ENCODE data around the gene NDUFV1. TPM values are rescaled to one million over a fixed set of nuclear protein-coding genes. Genes with fewer than 3 reads are reported as not detected.
"Not testable (repeated sequence)": the region's sequence is repeated elsewhere in the genome, so short reads cannot be mapped to it uniquely, and the experiment has no call there.

The NDUFV1 gene
- total RNA-seq, 2 donors from 2014 or later = 246 to 381 TPM

DNA sequence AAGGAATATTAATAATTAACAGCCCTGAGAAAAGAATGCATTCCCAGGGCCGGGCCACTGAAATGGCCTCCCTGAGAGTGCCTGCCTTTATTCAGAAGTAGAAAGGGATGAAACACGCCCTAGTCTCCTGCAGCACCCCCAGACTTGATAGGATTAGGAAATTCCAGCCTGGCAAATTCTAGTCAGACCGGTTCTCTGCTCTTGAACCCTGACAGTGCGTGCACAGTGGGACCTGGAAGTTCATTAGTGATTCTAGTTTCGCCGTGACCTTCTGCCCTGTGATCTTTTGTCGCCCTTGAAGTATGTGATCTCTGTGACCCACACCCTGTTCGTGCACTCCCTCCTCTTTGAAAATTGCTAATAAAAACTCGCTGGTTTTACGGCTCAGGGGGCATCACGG is 25.3 kb upstream of the NDUFV1 start:
- no peaks in the 10 kb centered on the region for H3K27me3 Mint-ChIP-seq
- peaks cover 49 to 51% of the 10 kb centered on the region in 2 donors for H3K4me1 Mint-ChIP-seq (ENCODE audit: low read depth in 2 of 2)
- ATAC-seq (no peak), DNase-seq (ENCODE audit: low spot score) (no peak)
- no peaks in the 10 kb centered on the region for H3K9me3 Mint-ChIP-seq
- H3K36me3 Mint-ChIP-seq = peaks cover 8% of the 10 kb centered on the region
- no peak overlapping the region for H3K4me3 Mint-ChIP-seq
- H3K27ac Mint-ChIP-seq = peak overlapping the region in 1 of 2 donors; percentile 78

DNA sequence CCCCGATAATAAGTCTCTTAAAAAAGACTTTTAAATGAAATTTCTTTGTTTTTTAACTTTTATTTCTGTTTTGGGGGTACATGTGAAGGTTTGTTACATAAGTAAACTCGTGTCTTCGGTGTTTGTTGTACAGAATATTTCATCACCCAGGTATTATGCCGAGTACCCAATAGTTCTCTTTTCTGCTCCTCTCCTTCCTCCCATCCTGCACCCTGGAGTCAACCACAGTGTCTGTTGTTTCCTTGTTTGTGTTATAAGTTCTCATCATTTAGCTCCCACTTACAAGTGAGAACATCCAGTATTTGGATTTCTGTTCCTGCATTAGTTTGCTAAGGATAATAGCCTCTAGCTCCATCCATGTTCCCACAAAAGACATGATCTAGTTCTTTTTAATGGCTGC is 24.7 kb upstream of the NDUFV1 start:
- peaks cover 55 to 56% of the 10 kb centered on the region in 2 donors for H3K4me1 Mint-ChIP-seq (ENCODE audit: low read depth in 2 of 2)
- H3K4me3 Mint-ChIP-seq = peak overlapping the region; percentile 92
- no peaks in the 10 kb centered on the region for H3K9me3 Mint-ChIP-seq
- DNase-seq (ENCODE audit: low spot score) (no peak), ATAC-seq (no peak)
- H3K27me3 Mint-ChIP-seq = no peaks in the 10 kb centered on the region
- H3K27ac Mint-ChIP-seq = peak overlapping the region; percentile 58 to 78
- H3K36me3 Mint-ChIP-seq = peaks cover 13% of the 10 kb centered on the region

DNA sequence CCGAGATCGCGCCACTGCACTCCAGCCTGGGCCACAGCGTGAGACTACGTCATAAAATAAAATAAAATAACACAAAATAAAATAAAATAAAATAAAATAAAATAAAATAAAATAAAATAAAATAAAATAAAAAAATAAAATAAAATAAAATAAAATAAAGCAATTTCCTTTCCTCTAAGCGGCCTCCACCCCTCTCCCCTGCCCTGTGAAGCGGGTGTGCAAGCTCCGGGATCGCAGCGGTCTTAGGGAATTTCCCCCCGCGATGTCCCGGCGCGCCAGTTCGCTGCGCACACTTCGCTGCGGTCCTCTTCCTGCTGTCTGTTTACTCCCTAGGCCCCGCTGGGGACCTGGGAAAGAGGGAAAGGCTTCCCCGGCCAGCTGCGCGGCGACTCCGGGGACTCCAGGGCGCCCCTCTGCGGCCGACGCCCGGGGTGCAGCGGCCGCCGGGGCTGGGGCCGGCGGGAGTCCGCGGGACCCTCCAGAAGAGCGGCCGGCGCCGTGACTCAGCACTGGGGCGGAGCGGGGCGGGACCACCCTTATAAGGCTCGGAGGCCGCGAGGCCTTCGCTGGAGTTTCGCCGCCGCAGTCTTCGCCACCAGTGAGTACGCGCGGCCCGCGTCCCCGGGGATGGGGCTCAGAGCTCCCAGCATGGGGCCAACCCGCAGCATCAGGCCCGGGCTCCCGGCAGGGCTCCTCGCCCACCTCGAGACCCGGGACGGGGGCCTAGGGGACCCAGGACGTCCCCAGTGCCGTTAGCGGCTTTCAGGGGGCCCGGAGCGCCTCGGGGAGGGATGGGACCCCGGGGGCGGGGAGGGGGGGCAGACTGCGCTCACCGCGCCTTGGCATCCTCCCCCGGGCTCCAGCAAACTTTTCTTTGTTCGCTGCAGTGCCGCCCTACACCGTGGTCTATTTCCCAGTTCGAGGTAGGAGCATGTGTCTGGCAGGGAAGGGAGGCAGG is 23.2 kb upstream of the NDUFV1 start, which contains the start of gene GSTP1:
TSS of gene GSTP1 (plus strand) at position 566 of the 958 bp plus-strand sequence. CDS start at position 598, 32 bp downstream.
- Mint-ChIP-seq H3K9me3 (no peaks in the 10 kb centered on the region), H3K4me1 (ENCODE audit: low read depth in 2 of 2) (peaks cover 62 to 68% of the 10 kb centered on the region in 2 donors), H3K27ac (peak within 1 kb of the TSS; percentile 58 to 78), H3K27me3 (no peaks in the 10 kb centered on the region), H3K4me3 (peak within 1 kb of the TSS; percentile 92), H3K36me3 (peaks cover 20% of the 10 kb centered on the region)
- ATAC-seq = peak; percentile 96 to 97
- DNase-seq (ENCODE audit: low spot score) = peak; percentile 91

DNA sequence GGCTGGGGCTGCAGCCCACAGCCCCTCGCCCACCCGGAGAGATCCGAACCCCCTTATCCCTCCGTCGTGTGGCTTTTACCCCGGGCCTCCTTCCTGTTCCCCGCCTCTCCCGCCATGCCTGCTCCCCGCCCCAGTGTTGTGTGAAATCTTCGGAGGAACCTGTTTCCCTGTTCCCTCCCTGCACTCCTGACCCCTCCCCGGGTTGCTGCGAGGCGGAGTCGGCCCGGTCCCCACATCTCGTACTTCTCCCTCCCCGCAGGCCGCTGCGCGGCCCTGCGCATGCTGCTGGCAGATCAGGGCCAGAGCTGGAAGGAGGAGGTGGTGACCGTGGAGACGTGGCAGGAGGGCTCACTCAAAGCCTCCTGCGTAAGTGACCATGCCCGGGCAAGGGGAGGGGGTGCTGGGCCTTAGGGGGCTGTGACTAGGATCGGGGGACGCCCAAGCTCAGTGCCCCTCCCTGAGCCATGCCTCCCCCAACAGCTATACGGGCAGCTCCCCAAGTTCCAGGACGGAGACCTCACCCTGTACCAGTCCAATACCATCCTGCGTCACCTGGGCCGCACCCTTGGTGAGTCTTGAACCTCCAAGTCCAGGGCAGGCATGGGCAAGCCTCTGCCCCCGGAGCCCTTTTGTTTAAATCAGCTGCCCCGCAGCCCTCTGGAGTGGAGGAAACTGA is 22.4 kb upstream of the NDUFV1 start:
- no peak for DNase-seq (ENCODE audit: low spot score)
- no peaks in the 10 kb centered on the region for H3K27me3 Mint-ChIP-seq

DNA sequence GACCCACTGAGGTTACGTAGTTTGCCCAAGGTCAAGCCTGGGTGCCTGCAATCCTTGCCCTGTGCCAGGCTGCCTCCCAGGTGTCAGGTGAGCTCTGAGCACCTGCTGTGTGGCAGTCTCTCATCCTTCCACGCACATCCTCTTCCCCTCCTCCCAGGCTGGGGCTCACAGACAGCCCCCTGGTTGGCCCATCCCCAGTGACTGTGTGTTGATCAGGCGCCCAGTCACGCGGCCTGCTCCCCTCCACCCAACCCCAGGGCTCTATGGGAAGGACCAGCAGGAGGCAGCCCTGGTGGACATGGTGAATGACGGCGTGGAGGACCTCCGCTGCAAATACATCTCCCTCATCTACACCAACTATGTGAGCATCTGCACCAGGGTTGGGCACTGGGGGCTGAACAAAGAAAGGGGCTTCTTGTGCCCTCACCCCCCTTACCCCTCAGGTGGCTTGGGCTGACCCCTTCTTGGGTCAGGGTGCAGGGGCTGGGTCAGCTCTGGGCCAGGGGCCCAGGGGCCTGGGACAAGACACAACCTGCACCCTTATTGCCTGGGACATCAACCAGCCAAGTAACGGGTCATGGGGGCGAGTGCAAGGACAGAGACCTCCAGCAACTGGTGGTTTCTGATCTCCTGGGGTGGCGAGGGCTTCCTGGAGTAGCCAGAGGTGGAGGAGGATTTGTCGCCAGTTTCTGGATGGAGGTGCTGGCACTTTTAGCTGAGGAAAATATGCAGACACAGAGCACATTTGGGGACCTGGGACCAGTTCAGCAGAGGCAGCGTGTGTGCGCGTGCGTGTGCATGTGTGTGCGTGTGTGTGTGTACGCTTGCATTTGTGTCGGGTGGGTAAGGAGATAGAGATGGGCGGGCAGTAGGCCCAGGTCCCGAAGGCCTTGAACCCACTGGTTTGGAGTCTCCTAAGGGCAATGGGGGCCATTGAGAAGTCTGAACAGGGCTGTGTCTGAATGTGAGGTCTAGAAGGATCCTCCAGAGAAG is 21.6 kb upstream of the NDUFV1 start:
- Mint-ChIP-seq H3K4me3 (peak overlapping the region; percentile 73), H3K27ac (peak overlapping the region; percentile 52 to 58), H3K9me3 (no peaks in the 10 kb centered on the region), H3K36me3 (peaks cover 20% of the 10 kb centered on the region), H3K27me3 (no peaks in the 10 kb centered on the region), H3K4me1 (ENCODE audit: low read depth in 2 of 2) (peaks cover 51 to 55% of the 10 kb centered on the region in 2 donors)
- DNase-seq (ENCODE audit: low spot score) (no peak), ATAC-seq (no peak)

More for the DNA sequence above, 22.4 kb upstream of the NDUFV1 start:
- Mint-ChIP-seq H3K9me3 (no peaks in the 10 kb centered on the region), H3K27ac (peak overlapping the region; percentile 52 to 58), H3K36me3 (peaks cover 20% of the 10 kb centered on the region), H3K4me3 (peak overlapping the region; percentile 73), H3K4me1 (ENCODE audit: low read depth in 2 of 2) (peaks cover 58 to 63% of the 10 kb centered on the region in 2 donors)
- peak; percentile 2 to 34 for ATAC-seq

DNA sequence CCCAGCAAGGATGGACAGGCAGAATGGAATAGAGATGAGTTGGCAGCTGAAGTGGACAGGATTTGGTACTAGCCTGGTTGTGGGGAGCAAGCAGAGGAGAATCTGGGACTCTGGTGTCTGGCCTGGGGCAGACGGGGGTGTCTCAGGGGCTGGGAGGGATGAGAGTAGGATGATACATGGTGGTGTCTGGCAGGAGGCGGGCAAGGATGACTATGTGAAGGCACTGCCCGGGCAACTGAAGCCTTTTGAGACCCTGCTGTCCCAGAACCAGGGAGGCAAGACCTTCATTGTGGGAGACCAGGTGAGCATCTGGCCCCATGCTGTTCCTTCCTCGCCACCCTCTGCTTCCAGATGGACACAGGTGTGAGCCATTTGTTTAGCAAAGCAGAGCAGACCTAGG is 20.8 kb upstream of the NDUFV1 start:
- Mint-ChIP-seq H3K27ac (peak overlapping the region; percentile 52 to 58), H3K4me1 (ENCODE audit: low read depth in 2 of 2) (peaks cover 46 to 50% of the 10 kb centered on the region in 2 donors), H3K36me3 (peaks cover 20% of the 10 kb centered on the region), H3K9me3 (no peaks in the 10 kb centered on the region), H3K4me3 (peak overlapping the region; percentile 73), H3K27me3 (no peaks in the 10 kb centered on the region)
- DNase-seq (ENCODE audit: low spot score) = no peak
- ATAC-seq = no peak

DNA sequence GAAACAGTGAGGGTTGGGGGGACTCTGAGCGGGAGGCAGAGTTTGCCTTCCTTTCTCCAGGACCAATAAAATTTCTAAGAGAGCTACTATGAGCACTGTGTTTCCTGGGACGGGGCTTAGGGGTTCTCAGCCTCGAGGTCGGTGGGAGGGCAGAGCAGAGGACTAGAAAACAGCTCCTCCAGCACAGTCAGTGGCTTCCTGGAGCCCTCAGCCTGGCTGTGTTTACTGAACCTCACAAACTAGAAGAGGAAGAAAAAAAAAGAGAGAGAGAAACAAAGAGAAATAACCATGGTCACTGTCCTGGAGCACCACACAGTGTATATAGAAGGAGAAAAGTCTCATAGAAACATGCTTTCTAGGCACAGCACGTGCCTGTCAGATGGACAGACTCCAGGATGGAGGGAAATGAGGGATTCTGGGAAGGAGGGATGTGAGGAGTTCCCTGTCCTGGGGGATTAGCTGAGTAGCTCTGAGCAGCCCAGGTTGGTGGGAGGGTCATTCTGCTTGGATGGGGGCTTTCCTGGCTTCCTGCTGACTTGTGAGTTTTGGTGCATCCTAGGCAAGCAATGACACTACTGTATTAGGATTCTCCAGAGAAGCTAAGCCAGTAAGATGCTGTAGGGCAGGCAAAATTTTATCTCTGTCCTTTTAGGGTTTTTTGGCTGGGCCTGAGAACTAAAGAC is 20.0 kb upstream of the NDUFV1 start:
- H3K4me1 Mint-ChIP-seq (ENCODE audit: low read depth in 2 of 2) = peaks cover 46 to 50% of the 10 kb centered on the region in 2 donors
- peaks cover 20% of the 10 kb centered on the region for H3K36me3 Mint-ChIP-seq
- ATAC-seq (no peak), DNase-seq (ENCODE audit: low spot score) (no peak)
- H3K27ac Mint-ChIP-seq = peak overlapping the region; percentile 52 to 58
- no peaks in the 10 kb centered on the region for H3K27me3 Mint-ChIP-seq
- no peak overlapping the region for H3K4me3 Mint-ChIP-seq
- no peaks in the 10 kb centered on the region for H3K9me3 Mint-ChIP-seq

DNA sequence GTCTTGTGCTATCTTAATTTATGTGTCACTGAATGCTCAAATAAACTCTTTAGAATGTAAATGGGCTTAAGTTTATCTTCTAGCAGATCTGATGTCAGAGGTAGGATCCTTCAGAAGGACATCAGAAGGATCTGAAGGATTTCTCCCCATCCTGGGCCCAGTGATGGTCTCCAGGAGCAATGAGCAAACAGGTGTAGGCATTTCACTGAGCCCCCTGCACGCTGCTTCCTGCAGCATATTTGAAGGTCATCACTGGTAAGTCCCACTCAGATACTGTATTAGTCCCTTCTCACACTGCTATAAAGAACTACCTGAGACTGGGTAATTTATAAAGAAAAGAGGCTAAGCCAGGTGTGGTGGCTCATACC is 18.6 kb upstream of the NDUFV1 start:
- Mint-ChIP-seq H3K4me1 (ENCODE audit: low read depth in 2 of 2) (peaks cover 36 to 37% of the 10 kb centered on the region in 2 donors), H3K9me3 (no peaks in the 10 kb centered on the region), H3K27ac (no peak overlapping the region), H3K4me3 (no peak overlapping the region), H3K36me3 (peaks cover 20% of the 10 kb centered on the region), H3K27me3 (no peaks in the 10 kb centered on the region)
- no peak for ATAC-seq
- no peak for DNase-seq (ENCODE audit: low spot score)

DNA sequence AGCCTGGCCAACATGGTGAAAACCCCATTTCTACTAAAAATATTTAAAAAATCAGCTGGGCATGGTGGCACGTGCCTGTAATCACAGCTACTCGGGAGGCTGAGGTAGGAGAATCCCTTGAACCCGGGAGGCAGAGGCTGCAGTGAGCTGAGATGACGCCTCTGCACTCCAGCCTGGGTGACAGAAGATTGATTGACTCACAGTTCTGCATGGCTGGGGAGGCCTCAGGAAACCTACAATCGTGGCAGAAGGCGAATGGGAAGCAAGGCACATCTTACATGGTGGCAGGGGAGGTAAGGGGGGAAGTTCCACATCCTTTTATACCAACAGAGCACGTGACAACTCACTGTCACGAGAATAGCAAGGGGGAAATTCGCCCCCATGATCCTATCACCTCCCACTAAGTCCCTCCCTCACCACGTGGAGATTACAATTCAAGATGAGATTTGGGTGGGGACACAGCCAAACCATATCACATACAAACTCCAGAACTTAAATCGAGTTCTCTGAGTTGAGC is 17.8 kb upstream of the NDUFV1 start:
- H3K4me3 Mint-ChIP-seq; H3K9me3 Mint-ChIP-seq; DNase-seq (ENCODE audit: low spot score); ATAC-seq; H3K27me3 Mint-ChIP-seq; H3K27ac Mint-ChIP-seq: not testable (repeated sequence)
- Mint-ChIP-seq H3K36me3 (peaks cover 20% of the 10 kb centered on the region), H3K4me1 (ENCODE audit: low read depth in 2 of 2) (peaks cover 32 to 33% of the 10 kb centered on the region in 2 donors)

DNA sequence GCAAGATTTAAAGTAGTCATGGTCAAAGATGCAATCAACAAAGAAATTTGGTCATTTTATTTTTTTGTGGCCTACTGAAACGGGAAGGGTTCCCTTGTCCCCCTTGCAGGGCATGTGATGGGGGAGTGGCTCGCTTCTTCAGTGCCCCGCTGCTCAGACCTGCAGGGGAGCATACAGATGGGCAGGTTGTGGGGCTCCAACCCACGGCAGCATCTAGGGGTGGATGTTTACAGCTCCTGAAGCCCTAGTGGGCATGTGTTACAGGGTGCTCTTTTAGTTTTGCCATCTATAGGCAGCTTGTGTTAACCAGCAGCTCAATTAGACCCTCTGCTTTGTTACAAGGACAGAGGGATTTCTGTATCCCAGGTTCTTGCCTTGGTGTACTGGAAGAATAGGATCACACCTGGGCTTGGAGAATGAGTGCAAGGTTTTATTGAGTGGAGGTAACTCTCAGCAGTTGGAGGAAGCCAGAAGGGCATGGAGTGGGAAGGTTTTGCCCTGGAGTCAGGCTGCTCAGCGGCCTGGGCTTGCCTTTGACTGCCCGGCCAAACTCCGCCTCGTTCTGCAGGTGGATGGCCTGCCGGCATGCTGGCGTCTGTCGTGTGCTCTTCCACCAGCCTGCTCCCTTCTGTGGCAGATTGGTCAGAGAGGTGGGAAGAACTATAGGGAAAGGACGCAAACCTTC is 13.7 kb upstream of the NDUFV1 start:
- no peaks in the 10 kb centered on the region for H3K36me3 Mint-ChIP-seq
- H3K27me3 Mint-ChIP-seq = no peaks in the 10 kb centered on the region
- H3K9me3 Mint-ChIP-seq = no peaks in the 10 kb centered on the region
- ATAC-seq = no peak
- H3K27ac Mint-ChIP-seq = no peak overlapping the region
- no peak for DNase-seq (ENCODE audit: low spot score)
- H3K4me3 Mint-ChIP-seq = no peak overlapping the region
- peaks cover 1 to 5% of the 10 kb centered on the region in 2 donors for H3K4me1 Mint-ChIP-seq (ENCODE audit: low read depth in 2 of 2)

DNA sequence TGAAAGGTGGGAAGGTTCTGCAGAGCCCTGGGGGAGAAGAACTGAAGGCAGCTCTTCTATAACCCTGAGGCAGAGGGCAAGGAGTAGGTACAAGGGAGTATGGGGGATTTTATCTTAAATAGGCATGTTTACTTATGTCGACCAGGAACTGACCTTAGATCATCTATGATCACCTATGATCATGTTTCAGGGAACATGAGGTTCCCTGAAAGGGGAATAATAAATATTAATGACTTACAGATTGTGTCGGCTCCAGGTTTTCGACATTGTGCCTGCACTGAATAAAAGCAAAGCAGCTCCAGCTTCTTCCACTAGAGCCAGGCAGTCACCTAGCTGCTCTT is 13.2 kb upstream of the NDUFV1 start:
- Mint-ChIP-seq H3K27ac (no peak overlapping the region), H3K36me3 (no peaks in the 10 kb centered on the region), H3K4me3 (no peak overlapping the region), H3K4me1 (ENCODE audit: low read depth in 2 of 2) (peaks cover 0 to 4% of the 10 kb centered on the region in 2 donors), H3K9me3 (no peaks in the 10 kb centered on the region), H3K27me3 (no peaks in the 10 kb centered on the region)
- ATAC-seq (no peak), DNase-seq (ENCODE audit: low spot score) (no peak)

DNA sequence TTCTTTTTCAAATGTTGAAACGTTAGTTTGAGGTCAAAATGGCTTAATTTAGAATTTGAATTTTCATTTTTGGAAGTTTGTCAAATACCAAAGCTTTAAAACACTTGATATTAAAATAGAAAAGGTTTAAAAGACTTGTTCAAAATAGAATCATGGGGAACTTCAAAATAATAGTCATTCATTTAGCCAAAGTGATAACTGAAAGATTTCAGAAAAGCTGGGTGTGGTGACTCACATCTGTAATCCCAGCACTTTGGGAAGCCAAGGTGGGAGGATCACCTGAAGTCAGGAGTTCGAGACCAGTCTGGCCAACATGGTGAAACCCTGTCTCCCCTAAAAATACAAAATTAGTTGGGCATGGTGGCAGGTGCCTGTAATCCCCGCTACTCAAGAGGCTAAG is 12.3 kb upstream of the NDUFV1 start:
- DNase-seq (ENCODE audit: low spot score) = no peak
- Mint-ChIP-seq H3K4me3 (no peak overlapping the region), H3K36me3 (no peaks in the 10 kb centered on the region), H3K4me1 (ENCODE audit: low read depth in 2 of 2) (peaks cover 3 to 6% of the 10 kb centered on the region in 2 donors), H3K27ac (no peak overlapping the region), H3K9me3 (no peaks in the 10 kb centered on the region), H3K27me3 (no peaks in the 10 kb centered on the region)
- no peak for ATAC-seq
